NT2/D1 (cell line): ENCODE data around the gene ARHGEF10L.

Experiments used
- YY1 ChIP-seq: IDR thresholded peaks from 2 replicates; pipeline ENCODE4 v1.6.1; 2011; ENCODE audit not compliant: insufficient read length, insufficient read depth
- ZNF274 ChIP-seq: IDR thresholded peaks from 2 replicates; pipeline ENCODE4 v1.6.1; 2011; ENCODE audit warnings: mild to moderate bottlenecking, low read depth, low read length

DNA sequence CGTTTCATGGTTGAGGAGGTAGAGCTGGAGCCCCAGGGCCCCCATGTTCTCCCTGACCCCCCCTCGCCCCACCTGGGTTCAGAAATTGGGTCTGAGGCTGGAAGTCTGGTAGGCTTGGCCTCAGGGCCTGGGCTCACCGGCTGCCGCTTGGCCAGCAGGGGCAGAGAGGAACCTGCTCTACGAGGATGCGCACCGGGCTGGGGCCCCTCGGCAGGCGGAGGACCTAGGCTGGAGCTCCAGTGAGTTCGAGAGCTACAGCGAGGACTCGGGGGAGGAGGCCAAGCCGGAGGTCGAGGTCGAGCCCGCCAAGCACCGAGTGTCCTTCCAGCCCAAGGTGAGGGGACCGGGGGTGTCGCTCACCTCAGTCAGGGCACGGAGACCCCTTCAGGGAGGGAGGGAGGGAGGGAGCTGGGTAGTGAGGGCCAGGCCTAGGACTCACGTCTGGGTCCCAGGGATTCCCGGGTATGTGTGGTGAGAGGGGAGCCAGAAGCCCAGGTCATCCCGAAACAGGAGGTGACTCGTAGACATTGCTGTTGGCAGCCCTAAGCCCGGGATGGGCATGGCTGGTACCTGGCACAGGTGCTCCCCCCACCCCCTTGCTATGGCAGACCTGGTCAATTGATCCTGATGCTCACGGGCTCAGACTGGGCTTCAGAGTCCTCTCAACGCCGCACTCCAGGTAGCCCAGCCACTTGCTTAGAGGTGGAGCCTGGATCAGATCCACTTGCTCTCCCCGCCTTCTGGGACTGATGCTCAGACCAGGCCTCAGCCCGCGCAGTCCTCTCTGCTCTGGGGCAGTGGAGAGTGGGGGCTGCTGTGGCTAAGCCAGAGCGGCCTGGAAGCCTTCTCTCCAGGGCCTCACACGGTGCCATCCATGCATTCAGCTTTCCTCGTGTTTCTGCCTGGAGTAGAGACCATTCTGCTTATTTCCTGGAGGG, 68.4 kb downstream of the ARHGEF10L start:
- TF ChIP-seq ZNF274 (no peak), YY1 (no peak)
